Measurements from ENCODE around the gene AGMAT. TPM values are rescaled to one million over a fixed set of nuclear protein-coding genes. Genes with fewer than 3 reads are reported as not detected.

The AGMAT gene
- total and polyA plus RNA-seq, 2 of the 13 experiments (the other 11 are each of a cell fraction or from before 2014, with no cell fraction given) = 59.1 to 174 TPM

DNA sequence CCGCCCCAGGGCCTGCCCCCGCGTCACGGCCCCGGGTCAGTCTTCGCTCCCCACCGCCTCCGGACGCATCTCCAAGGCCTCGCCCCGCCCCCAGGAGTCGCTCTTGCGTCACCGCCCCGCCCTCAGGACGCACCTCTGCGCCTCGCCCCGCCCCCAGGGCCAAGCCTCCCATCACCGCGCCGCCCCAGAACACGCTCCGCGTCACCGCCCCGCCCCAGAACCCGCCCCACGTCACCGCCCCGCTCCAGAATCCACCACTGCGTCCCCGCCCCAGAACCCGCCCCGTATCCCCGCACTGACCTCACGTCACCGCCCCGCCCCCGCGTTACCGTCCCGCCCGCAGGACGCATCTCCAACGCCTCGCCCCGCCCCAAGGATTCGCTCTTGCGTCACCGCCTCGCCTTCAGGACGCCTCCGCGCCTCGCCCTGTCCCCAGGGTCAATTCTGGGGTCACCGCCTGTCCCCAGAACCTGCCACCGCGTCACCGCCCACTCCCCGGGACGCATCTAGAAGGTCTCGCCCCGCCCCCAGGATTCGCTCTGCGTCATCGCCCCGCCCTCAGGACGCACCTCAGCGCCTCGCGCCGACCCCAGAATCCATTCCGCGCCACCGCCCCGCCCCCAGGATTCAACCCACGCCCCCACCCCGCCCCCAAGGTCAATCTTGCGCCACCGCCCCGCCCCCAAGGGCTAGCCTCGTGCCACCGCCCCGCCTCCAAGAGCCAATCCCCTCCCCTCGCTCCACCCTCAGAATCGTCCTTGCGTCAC lies 60.4 kb downstream of the AGMAT start (continued):
- TF ChIP-seq ZBTB4 (CRISPR knock-in tag; IDR thresholded peaks at IDR 0.05; ENCODE audit: borderline replicate concordance) = no peak
- TF ChIP-seq ZBTB34 (CRISPR knock-in tag; IDR thresholded peaks at IDR 0.05) = no peak
- 0 out of 2 replicates have a peak, but pooled peaks have one; percentile 2 for TF ChIP-seq GABPA (IDR thresholded peaks at IDR 0.05; ENCODE audit: low read depth, low read length)
- no peak for TF ChIP-seq GABPA (CRISPR knock-in tag; IDR thresholded peaks at IDR 0.05; ENCODE audit: low read depth)
- no peak for TF ChIP-seq ZNF710 (CRISPR knock-in tag; IDR thresholded peaks at IDR 0.05; ENCODE audit: borderline replicate concordance)
- TF ChIP-seq, protein P1, sequence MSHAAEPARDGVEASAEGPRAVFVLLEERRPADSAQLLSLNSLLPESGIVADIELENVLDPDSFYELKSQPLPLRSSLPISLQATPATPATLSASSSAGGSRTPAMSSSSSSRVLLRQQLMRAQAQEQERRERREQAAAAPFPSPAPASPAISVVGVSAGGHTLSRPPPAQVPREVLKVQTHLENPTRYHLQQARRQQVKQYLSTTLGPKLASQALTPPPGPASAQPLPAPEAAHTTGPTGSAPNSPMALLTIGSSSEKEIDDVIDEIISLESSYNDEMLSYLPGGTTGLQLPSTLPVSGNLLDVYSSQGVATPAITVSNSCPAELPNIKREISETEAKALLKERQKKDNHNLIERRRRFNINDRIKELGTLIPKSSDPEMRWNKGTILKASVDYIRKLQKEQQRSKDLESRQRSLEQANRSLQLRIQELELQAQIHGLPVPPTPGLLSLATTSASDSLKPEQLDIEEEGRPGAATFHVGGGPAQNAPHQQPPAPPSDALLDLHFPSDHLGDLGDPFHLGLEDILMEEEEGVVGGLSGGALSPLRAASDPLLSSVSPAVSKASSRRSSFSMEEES (CRISPR knock-in tag; IDR thresholded peaks at IDR 0.05) = no peak
- 0 out of 2 replicates have a peak, but pooled peaks have one; percentile 21 for TF ChIP-seq ZNF350 (CRISPR knock-in tag; IDR thresholded peaks at IDR 0.05; ENCODE audit: borderline replicate concordance, low read depth)
- no peak for TF ChIP-seq THRA (CRISPR knock-in tag; IDR thresholded peaks at IDR 0.05; ENCODE audit: borderline replicate concordance)
- peak; percentile 59; the same call in 1 of the 2 replicates for TF ChIP-seq THAP11 (CRISPR knock-in tag; IDR thresholded peaks at IDR 0.05)
- TF ChIP-seq ZNF670 (CRISPR knock-in tag; IDR thresholded peaks at IDR 0.05; ENCODE audit: borderline replicate concordance) = no peak
- TF ChIP-seq ZNF792 (CRISPR knock-in tag; IDR thresholded peaks at IDR 0.05) = no peak
- TF ChIP-seq ZNF432 (CRISPR knock-in tag; IDR thresholded peaks at IDR 0.05; ENCODE audit: borderline replicate concordance) = no peak
- no peak for TF ChIP-seq CC2D1A (CRISPR knock-in tag; IDR thresholded peaks at IDR 0.05)
- no peak for TF ChIP-seq ZNF724P (CRISPR knock-in tag; IDR thresholded peaks at IDR 0.05; ENCODE audit: borderline replicate concordance)
- no peak for TF ChIP-seq ZNF773 (CRISPR knock-in tag; IDR thresholded peaks at IDR 0.05; ENCODE audit: borderline replicate concordance)
- no peak for TF ChIP-seq GRHL1 (CRISPR knock-in tag; conservative IDR thresholded peaks at IDR 0.05)
